WTC11 (cell line): Measurements from ENCODE around the gene DROSHA. TPM values are rescaled to one million over a fixed set of nuclear protein-coding genes. Genes with fewer than 3 reads are reported as not detected.
A peak's percentile ranks its signal among the peaks of the same experiment; 100 is the strongest.

Experiments
- ATAC-seq: fragments of 200-7000 bp; cut with Tn5 transposase; 2 replicates; pipeline ENCODE4 v1.10.0; 2021; ENCODE audit warnings: mild to moderate bottlenecking, moderate library complexity
- CTCF ChIA-PET: fragments of 300-600 bp; sonication (Branson Sonifier 250); formaldehyde crosslinking; loops from one replicate; lab custom pipeline; 2021; ENCODE audit warnings: antibody characterized with exemption; lab: Charles Lee
- POLR2A ChIA-PET: fragments of 350-600 bp; sonication (Branson Sonifier 250); formaldehyde crosslinking; loops from one replicate; lab custom pipeline; 2021; ENCODE audit warnings: antibody characterized with exemption; lab: Charles Lee
- DNase-seq: peaks from one replicate; pipeline ENCODE4 v3.0.0; 2021; ENCODE audit warnings: low spot score
- H3K27ac Mint-ChIP-seq: 2 replicates; pipeline ENCODE4 v1.8.0; 2021; ENCODE audit warnings: mixed read lengths
- H3K27me3 Mint-ChIP-seq: 2 replicates; pipeline ENCODE4 v1.8.0; 2021; ENCODE audit warnings: low read depth, mild to moderate bottlenecking, moderate library complexity, mixed read lengths
- H3K36me3 Mint-ChIP-seq: 2 replicates; pipeline ENCODE4 v1.8.0; 2021; ENCODE audit warnings: mixed read lengths
- H3K4me1 Mint-ChIP-seq: 2 replicates; pipeline ENCODE4 v1.8.0; 2022; ENCODE audit warnings: mixed read lengths
- H3K4me3 Mint-ChIP-seq: 2 replicates; pipeline ENCODE4 v1.8.0; 2021; ENCODE audit warnings: mild to moderate bottlenecking, moderate library complexity, mixed read lengths
- H3K9me3 Mint-ChIP-seq: 2 replicates; pipeline ENCODE4 v1.8.0; 2021; ENCODE audit warnings: mixed read lengths
- CBFB ChIP-seq: sonication (generic); formaldehyde crosslinking; IDR thresholded peaks from 2 replicates; pipeline ENCODE4 v1.8.1; 2022; ENCODE audit warnings: mild to moderate bottlenecking, low read depth, missing genetic modification reagents
- GABPB1 ChIP-seq: sonication (generic); formaldehyde crosslinking; IDR thresholded peaks from 2 replicates; pipeline ENCODE4 v1.8.1; 2023; ENCODE audit warnings: mild to moderate bottlenecking, missing genetic modification reagents
- JAZF1 ChIP-seq: fragments of 250-450 bp; sonication (Bioruptor Pico); IDR thresholded peaks from 2 replicates; pipeline ENCODE4 v1.9.0; 2021; ENCODE audit warnings: moderate library complexity, mild to moderate bottlenecking, inconsistent platforms
- NR3C1 ChIP-seq: sonication (generic); formaldehyde crosslinking; conservative IDR thresholded peaks from 2 replicates; pipeline ENCODE4 v1.8.1; 2023; ENCODE audit warnings: low read depth, mild to moderate bottlenecking, missing genetic modification reagents
- OVOL2 ChIP-seq: fragments of 250-450 bp; sonication (Bioruptor Pico); IDR thresholded peaks from 2 replicates; pipeline ENCODE4 v1.9.0; 2021; ENCODE audit warnings: mild to moderate bottlenecking, borderline replicate concordance
- SMAD3 ChIP-seq: sonication (generic); formaldehyde crosslinking; IDR thresholded peaks from 2 replicates; pipeline ENCODE4 v1.8.0; 2022; ENCODE audit warnings: missing genetic modification reagents, mild to moderate bottlenecking, borderline replicate concordance
- ZNF317 ChIP-seq: sonication (generic); formaldehyde crosslinking; IDR thresholded peaks from 2 replicates; pipeline ENCODE4 v1.8.1; 2023; ENCODE audit warnings: low read depth, mild to moderate bottlenecking, moderate library complexity, missing genetic modification reagents, borderline replicate concordance
- ZNF396 ChIP-seq: fragments of 250-450 bp; sonication (Bioruptor Pico); IDR thresholded peaks from 2 replicates; pipeline ENCODE4 v1.8.0; 2021; ENCODE audit warnings: mild to moderate bottlenecking, moderate library complexity, borderline replicate concordance
- ZNF423 ChIP-seq: fragments of 250-450 bp; sonication (Bioruptor Pico); IDR thresholded peaks from 2 replicates; pipeline ENCODE4 v2.1.2; 2022; ENCODE audit warnings: mild to moderate bottlenecking, moderate library complexity
- total RNA-seq: library from RNA; stranded (reverse); gene quantifications from 3 replicates; pipeline ENCODE4 v1.2.3, GENCODE V29; 2021
- TF ChIP-seq, protein P1 (sequence below): sonication (generic); formaldehyde crosslinking; IDR thresholded peaks from 2 replicates; pipeline ENCODE4 v1.8.0; 2023; ENCODE audit warnings: missing genetic modification reagents
- TF ChIP-seq, protein P2 (sequence below): sonication (generic); formaldehyde crosslinking; IDR thresholded peaks from 2 replicates; pipeline ENCODE4 v1.8.1; 2022; ENCODE audit warnings: missing genetic modification reagents, borderline replicate concordance
- TF ChIP-seq, protein P3 (sequence below): sonication (generic); formaldehyde crosslinking; IDR thresholded peaks from 2 replicates; pipeline ENCODE4 v1.8.1; 2023; ENCODE audit warnings: mild to moderate bottlenecking, missing genetic modification reagents
- TF ChIP-seq, protein P4 (sequence below): sonication (generic); formaldehyde crosslinking; IDR thresholded peaks from 2 replicates; pipeline ENCODE4 v1.8.1; 2022; ENCODE audit warnings: mild to moderate bottlenecking, moderate library complexity, missing genetic modification reagents
- TF ChIP-seq, protein P5 (sequence below): sonication (generic); formaldehyde crosslinking; conservative IDR thresholded peaks from 2 replicates; pipeline ENCODE4 v1.8.1; 2022; ENCODE audit warnings: mild to moderate bottlenecking, missing genetic modification reagents
- TF ChIP-seq, protein P6 (sequence below): sonication (generic); formaldehyde crosslinking; IDR thresholded peaks from 2 replicates; pipeline ENCODE4 v1.8.1; 2022; ENCODE audit warnings: mild to moderate bottlenecking, missing genetic modification reagents, moderate library complexity, borderline replicate concordance
- TF ChIP-seq, protein P7 (sequence below): sonication (generic); formaldehyde crosslinking; IDR thresholded peaks from 2 replicates; pipeline ENCODE4 v1.8.1; 2022; ENCODE audit warnings: low read depth, missing genetic modification reagents, borderline replicate concordance

DROSHA gene
- total RNA-seq, 1 experiment from 2014 or later, result 125 TPM

DNA sequence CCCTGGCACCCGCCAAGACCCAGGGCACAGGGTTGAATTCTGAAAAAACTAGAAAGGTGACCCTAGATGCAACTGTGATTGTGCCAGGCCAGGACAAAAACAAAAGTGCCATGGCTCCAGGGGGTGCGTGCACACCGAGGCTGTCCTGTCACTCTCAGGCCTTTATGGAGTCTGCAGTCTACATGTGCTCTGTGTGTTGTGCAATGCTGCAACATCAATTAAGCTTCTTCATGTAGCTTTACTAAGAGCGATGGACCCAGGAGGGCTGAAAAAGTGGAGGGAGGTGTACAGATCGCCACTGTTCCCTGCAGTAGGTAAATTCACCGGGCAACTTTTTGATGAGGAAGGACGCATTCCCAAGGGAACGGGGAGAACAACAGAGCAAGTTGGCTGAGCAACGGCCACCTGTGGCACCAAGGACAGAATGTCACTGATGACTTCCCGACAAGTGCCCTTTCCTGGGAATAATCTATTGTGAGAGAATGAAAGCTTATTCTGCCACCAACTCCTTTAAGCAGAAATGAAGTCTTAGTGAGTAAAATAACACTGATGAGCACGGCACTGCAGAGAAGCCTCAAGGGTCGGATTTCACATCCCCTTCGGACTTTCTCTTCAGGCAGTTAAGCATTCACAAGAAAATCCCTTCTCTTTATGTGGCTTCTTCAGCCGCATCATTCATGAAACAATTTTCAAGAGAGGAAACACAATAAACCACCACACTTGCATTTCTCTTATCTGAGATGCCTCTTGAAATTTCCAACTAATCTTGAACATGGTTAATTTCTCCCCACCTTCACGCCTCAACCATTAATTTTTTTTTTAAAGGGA, 149.6 kb downstream of the DROSHA start:
- CTCF ChIA-PET, result interaction anchor here (2.5 kb wide), 1 partner anchor 112 kb away, joined by 10 read pairs; no protein-coding TSS in a partner anchor
- Mint-ChIP-seq H3K4me1 (peaks cover 26% of the 10 kb centered on the region), H3K9me3 (peaks cover 6% of the 10 kb centered on the region), H3K27ac (no peak overlapping the region), H3K4me3 (no peak overlapping the region), H3K27me3 (no peaks in the 10 kb centered on the region), H3K36me3 (peaks cover 2% of the 10 kb centered on the region)
- no peak for TF ChIP-seq ZNF396 (CRISPR knock-in tag)
- TF ChIP-seq GABPB1 (CRISPR knock-in tag), result no peak
- TF ChIP-seq, protein P1, sequence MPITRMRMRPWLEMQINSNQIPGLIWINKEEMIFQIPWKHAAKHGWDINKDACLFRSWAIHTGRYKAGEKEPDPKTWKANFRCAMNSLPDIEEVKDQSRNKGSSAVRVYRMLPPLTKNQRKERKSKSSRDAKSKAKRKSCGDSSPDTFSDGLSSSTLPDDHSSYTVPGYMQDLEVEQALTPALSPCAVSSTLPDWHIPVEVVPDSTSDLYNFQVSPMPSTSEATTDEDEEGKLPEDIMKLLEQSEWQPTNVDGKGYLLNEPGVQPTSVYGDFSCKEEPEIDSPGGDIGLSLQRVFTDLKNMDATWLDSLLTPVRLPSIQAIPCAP (CRISPR knock-in tag), result no peak
- TF ChIP-seq NR3C1, result no peak
- no peak for TF ChIP-seq OVOL2
- TF ChIP-seq JAZF1 (CRISPR knock-in tag), result no peak
- no peak for DNase-seq
- ATAC-seq, result peak; percentile 65
- POLR2A ChIA-PET, result no interaction called here

DNA sequence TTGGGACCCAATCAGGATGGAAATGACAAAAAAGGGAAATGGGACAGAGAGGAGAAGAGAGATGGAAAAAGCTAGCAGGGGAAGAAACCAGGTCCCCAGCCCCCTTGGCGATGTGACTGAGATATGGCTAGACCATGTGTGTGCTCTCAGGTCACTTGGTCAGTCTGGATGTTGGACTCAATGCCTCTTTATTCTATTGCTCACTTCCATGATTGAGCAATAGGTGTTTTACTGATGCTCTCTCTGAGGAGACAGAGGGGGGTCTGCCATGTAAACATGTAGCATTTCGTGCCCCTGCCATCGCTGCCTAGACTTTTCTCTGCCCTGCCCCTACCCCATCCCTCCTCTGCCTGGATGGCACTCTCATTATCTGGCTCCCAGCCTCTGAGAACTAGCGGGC, 150.6 kb downstream of the DROSHA start:
- ATAC-seq (no peak), DNase-seq (no peak)
- H3K9me3 Mint-ChIP-seq, result no peaks in the 10 kb centered on the region
- no peak overlapping the region for H3K4me3 Mint-ChIP-seq
- no peaks in the 10 kb centered on the region for H3K36me3 Mint-ChIP-seq
- no peaks in the 10 kb centered on the region for H3K27me3 Mint-ChIP-seq
- TF ChIP-seq CBFB (CRISPR knock-in tag), result no peak
- TF ChIP-seq, protein P2, sequence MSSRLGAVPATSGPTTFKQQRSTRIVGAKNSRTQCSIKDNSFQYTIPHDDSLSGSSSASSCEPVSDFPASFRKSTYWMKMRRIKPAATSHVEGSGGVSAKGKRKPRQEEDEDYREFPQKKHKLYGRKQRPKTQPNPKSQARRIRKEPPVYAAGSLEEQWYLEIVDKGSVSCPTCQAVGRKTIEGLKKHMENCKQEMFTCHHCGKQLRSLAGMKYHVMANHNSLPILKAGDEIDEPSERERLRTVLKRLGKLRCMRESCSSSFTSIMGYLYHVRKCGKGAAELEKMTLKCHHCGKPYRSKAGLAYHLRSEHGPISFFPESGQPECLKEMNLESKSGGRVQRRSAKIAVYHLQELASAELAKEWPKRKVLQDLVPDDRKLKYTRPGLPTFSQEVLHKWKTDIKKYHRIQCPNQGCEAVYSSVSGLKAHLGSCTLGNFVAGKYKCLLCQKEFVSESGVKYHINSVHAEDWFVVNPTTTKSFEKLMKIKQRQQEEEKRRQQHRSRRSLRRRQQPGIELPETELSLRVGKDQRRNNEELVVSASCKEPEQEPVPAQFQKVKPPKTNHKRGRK, result no peak
- TF ChIP-seq, protein P3, sequence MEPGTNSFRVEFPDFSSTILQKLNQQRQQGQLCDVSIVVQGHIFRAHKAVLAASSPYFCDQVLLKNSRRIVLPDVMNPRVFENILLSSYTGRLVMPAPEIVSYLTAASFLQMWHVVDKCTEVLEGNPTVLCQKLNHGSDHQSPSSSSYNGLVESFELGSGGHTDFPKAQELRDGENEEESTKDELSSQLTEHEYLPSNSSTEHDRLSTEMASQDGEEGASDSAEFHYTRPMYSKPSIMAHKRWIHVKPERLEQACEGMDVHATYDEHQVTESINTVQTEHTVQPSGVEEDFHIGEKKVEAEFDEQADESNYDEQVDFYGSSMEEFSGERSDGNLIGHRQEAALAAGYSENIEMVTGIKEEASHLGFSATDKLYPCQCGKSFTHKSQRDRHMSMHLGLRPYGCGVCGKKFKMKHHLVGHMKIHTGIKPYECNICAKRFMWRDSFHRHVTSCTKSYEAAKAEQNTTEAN (CRISPR knock-in tag), result no peak
- TF ChIP-seq, protein P4, sequence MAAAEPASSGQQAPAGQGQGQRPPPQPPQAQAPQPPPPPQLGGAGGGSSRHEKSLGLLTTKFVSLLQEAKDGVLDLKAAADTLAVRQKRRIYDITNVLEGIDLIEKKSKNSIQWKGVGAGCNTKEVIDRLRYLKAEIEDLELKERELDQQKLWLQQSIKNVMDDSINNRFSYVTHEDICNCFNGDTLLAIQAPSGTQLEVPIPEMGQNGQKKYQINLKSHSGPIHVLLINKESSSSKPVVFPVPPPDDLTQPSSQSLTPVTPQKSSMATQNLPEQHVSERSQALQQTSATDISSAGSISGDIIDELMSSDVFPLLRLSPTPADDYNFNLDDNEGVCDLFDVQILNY, result no peak
- TF ChIP-seq, protein P5, sequence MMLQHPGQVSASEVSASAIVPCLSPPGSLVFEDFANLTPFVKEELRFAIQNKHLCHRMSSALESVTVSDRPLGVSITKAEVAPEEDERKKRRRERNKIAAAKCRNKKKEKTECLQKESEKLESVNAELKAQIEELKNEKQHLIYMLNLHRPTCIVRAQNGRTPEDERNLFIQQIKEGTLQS, result no peak
- no peak for TF ChIP-seq SMAD3
- TF ChIP-seq, protein P6, sequence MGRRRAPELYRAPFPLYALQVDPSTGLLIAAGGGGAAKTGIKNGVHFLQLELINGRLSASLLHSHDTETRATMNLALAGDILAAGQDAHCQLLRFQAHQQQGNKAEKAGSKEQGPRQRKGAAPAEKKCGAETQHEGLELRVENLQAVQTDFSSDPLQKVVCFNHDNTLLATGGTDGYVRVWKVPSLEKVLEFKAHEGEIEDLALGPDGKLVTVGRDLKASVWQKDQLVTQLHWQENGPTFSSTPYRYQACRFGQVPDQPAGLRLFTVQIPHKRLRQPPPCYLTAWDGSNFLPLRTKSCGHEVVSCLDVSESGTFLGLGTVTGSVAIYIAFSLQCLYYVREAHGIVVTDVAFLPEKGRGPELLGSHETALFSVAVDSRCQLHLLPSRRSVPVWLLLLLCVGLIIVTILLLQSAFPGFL (CRISPR knock-in tag), result no peak
- no peak for TF ChIP-seq ZNF317
- no peak for TF ChIP-seq ZNF423
- TF ChIP-seq, protein P7, sequence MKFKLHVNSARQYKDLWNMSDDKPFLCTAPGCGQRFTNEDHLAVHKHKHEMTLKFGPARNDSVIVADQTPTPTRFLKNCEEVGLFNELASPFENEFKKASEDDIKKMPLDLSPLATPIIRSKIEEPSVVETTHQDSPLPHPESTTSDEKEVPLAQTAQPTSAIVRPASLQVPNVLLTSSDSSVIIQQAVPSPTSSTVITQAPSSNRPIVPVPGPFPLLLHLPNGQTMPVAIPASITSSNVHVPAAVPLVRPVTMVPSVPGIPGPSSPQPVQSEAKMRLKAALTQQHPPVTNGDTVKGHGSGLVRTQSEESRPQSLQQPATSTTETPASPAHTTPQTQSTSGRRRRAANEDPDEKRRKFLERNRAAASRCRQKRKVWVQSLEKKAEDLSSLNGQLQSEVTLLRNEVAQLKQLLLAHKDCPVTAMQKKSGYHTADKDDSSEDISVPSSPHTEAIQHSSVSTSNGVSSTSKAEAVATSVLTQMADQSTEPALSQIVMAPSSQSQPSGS (CRISPR knock-in tag), result no peak
- ChIA-PET POLR2A (no interaction called here), CTCF (no interaction called here)
- peaks cover 26% of the 10 kb centered on the region for H3K4me1 Mint-ChIP-seq
- no peak overlapping the region for H3K27ac Mint-ChIP-seq
